Smooth muscle cell (in vitro differentiated cells): ENCODE results near the gene MAML3. TPM values are rescaled to one million over a fixed set of nuclear protein-coding genes. Genes with fewer than 3 reads are reported as not detected.

ENCODE experiments used
- DNase-seq: peaks from one replicate; lab custom pipeline; 2025; ENCODE audit not compliant: unreplicated experiment; lab: John Stamatoyannopoulos, UW
- H2AFZ ChIP-seq: fragments of 200-600 bp; sonication (generic); 2 replicates; pipeline ENCODE4 v1.6.0; 2016; ENCODE audit warnings: antibody characterized with exemption, low read depth, mild to moderate bottlenecking
- H3F3A ChIP-seq: fragments of 200-600 bp; sonication (generic); 2 replicates; pipeline ENCODE4 v1.6.0; 2017; ENCODE audit warnings: antibody characterized with exemption, low read depth
- H3K27ac ChIP-seq: fragments of 200-600 bp; sonication (generic); 2 replicates; pipeline ENCODE4 v1.5.1; 2016; ENCODE audit warnings: low read depth, mild to moderate bottlenecking
- H3K27me3 ChIP-seq: fragments of 200-600 bp; sonication (generic); 2 replicates; pipeline ENCODE4 v1.6.1; 2016; ENCODE audit warnings: low read depth, mild to moderate bottlenecking
- H3K36me3 ChIP-seq: fragments of 200-600 bp; sonication (generic); 2 replicates; pipeline ENCODE4 v1.5.1; 2016; ENCODE audit warnings: low read depth
- H3K4me1 ChIP-seq: fragments of 200-600 bp; sonication (generic); 2 replicates; pipeline ENCODE4 v1.5.1; 2016; ENCODE audit warnings: low read depth
- H3K4me2 ChIP-seq: fragments of 200-600 bp; sonication (generic); 2 replicates; pipeline ENCODE4 v1.6.0; 2016; ENCODE audit warnings: mild to moderate bottlenecking
- H3K4me3 ChIP-seq: fragments of 200-600 bp; sonication (generic); 2 replicates; pipeline ENCODE4 v1.5.1; 2016; ENCODE audit warnings: mild to moderate bottlenecking
- H3K79me2 ChIP-seq: fragments of 200-600 bp; sonication (generic); 2 replicates; pipeline ENCODE4 v1.6.0; 2016; ENCODE audit warnings: low read depth, mild to moderate bottlenecking
- H3K9ac ChIP-seq: fragments of 200-600 bp; sonication (generic); 2 replicates; pipeline ENCODE4 v1.6.0; 2016; ENCODE audit warnings: low read depth
- H3K9me3 ChIP-seq: fragments of 200-600 bp; sonication (generic); replicated peaks from 2 replicates; pipeline ENCODE4 v1.5.1; 2016; ENCODE audit warnings: low read depth
- H4K20me1 ChIP-seq: fragments of 200-600 bp; sonication (generic); 2 replicates; pipeline ENCODE4 v1.6.0; 2016; ENCODE audit warnings: low read depth
- WGBS: methylation state at CpG from one replicate; pipeline ENCODE4 v1.1.7; 2016; ENCODE audit warnings: low lambda C conversion rate; 5-methylcytosine and 5-hydroxymethylcytosine counted together
- polyA plus RNA-seq: library from polyadenylated mRNA; unstranded; fragments of >200 nt; fragmentation: Nextera tagmentation; extraction: Ambion mirVana; gene quantifications from 2 replicates; pipeline ENCODE4 v1.2.1, GENCODE V29; 2016
- total RNA-seq: library from RNA; depleted of rRNA; stranded (reverse); fragments of >200 nt; gene quantifications from 2 replicates; pipeline ENCODE4 v1.2.3, GENCODE V29; 2014
- TF ChIP-seq, protein P1 (sequence below): fragments of 200-600 bp; sonication (generic); IDR thresholded peaks from 2 replicates; pipeline ENCODE4 v1.5.1; 2017; ENCODE audit warnings: borderline replicate concordance, mild to moderate bottlenecking, antibody characterized with exemption; ENCODE audit not compliant: insufficient read depth, poor library complexity, severe bottlenecking

The MAML3 gene
- total and polyA plus RNA-seq, 2 experiments from 2014 or later, result 4.9 to 12.6 TPM

DNA sequence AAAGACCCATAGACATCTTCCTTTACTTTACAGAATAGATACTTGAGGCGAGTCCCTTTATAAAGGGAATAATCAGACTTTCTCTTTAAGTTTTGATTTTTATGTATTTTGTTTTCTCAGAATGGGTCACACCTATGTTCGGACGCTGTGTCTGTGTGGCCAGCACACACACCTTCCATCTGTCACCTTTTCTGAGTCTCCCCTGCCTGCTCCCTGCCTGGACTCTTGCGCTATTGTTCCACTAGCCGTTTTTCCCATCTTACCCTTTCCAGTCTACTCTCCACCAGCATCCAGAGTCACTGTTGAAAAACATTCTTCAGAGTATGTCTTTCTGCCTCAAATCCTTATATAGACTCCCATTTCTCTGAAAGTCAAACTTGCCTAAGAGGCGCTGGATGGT, 236.1 kb downstream of the MAML3 start:
- TF ChIP-seq, protein P1, sequence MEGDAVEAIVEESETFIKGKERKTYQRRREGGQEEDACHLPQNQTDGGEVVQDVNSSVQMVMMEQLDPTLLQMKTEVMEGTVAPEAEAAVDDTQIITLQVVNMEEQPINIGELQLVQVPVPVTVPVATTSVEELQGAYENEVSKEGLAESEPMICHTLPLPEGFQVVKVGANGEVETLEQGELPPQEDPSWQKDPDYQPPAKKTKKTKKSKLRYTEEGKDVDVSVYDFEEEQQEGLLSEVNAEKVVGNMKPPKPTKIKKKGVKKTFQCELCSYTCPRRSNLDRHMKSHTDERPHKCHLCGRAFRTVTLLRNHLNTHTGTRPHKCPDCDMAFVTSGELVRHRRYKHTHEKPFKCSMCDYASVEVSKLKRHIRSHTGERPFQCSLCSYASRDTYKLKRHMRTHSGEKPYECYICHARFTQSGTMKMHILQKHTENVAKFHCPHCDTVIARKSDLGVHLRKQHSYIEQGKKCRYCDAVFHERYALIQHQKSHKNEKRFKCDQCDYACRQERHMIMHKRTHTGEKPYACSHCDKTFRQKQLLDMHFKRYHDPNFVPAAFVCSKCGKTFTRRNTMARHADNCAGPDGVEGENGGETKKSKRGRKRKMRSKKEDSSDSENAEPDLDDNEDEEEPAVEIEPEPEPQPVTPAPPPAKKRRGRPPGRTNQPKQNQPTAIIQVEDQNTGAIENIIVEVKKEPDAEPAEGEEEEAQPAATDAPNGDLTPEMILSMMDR, result no peak
- Histone ChIP-seq H3K79me2 (peaks cover 22% of the 10 kb centered on the region), H4K20me1 (peaks cover 47% of the 10 kb centered on the region), H3K27ac (peak overlapping the region; percentile 81), H3K4me3 (no peak overlapping the region), H3K9me3 (no peaks in the 10 kb centered on the region), H3K4me1 (peaks cover 50% of the 10 kb centered on the region), H3K9ac (no peak overlapping the region), H2AFZ (no peak overlapping the region), H3K36me3 (no peaks in the 10 kb centered on the region), H3F3A (peaks cover 19% of the 10 kb centered on the region), H3K4me2 (no peak overlapping the region), H3K27me3 (no peaks in the 10 kb centered on the region)
- 93% methylated on average over 6 of the region's 6 CpGs for WGBS
- no peak for DNase-seq

DNA sequence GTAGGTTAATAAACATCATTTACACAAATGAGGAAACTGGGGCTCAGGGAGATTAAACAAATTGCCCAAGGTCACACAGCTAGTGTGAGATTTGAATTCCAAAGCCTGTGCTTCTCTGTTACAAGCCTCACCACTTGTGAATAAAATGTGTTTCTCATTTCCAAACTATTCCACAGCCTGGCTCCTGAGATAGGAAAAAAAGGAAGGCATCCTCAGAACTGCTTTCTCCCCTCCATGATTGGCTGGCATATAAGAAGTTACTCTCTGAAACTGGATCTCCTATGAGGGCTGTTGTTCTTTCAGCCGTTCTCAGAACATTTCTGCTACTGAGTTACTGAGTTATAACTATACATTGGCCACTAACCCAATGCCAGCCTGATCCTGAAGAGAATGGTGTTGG, 237.9 kb downstream of the MAML3 start:
- Histone ChIP-seq H3K4me1 (peaks cover 38% of the 10 kb centered on the region), H3F3A (peaks cover 19% of the 10 kb centered on the region), H3K36me3 (no peaks in the 10 kb centered on the region), H2AFZ (no peak overlapping the region), H3K79me2 (peaks cover 27% of the 10 kb centered on the region), H3K9me3 (no peaks in the 10 kb centered on the region), H3K4me3 (no peak overlapping the region), H3K27me3 (no peaks in the 10 kb centered on the region), H3K9ac (no peak overlapping the region), H3K27ac (no peak overlapping the region), H3K4me2 (no peak overlapping the region), H4K20me1 (peaks cover 43% of the 10 kb centered on the region)
- TF ChIP-seq, protein P1, result no peak
- no peak for DNase-seq
- WGBS, result 67% methylated on average over 1 of the region's 1 CpG

DNA sequence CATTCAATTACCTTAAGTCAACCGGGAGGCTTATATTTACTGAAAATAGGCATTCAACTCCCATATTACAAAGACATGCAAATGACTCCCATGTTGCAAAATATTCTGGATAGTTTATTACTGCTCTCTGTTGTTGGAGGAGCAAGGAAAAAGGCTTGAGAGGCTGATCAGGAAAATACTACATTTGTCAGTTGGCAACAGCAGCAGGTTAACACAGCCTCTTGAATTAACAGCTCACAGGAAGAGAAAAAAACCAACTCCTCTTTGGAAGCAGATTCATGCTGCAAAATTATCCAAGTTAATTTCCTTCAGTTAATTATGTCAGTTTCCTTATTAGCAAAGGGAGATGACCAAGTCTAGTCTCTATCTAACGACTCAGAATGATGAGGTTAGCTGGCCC, 238.9 kb downstream of the MAML3 start:
- H3K9me3 ChIP-seq, result no peaks in the 10 kb centered on the region
- no peak for DNase-seq
- H3K27ac ChIP-seq, result no peak overlapping the region
- H3K36me3 ChIP-seq, result no peaks in the 10 kb centered on the region
- peaks cover 28% of the 10 kb centered on the region for H3K4me1 ChIP-seq
- peaks cover 15% of the 10 kb centered on the region for H3F3A ChIP-seq
- no peak overlapping the region for H2AFZ ChIP-seq
- 91% methylated on average over 2 of the region's 2 CpGs for WGBS
- peaks cover 37% of the 10 kb centered on the region for H3K79me2 ChIP-seq
- TF ChIP-seq, protein P1, result no peak
- H3K4me2 ChIP-seq, result no peak overlapping the region
- H3K9ac ChIP-seq, result no peak overlapping the region
- H3K4me3 ChIP-seq, result no peak overlapping the region
- H4K20me1 ChIP-seq, result peaks cover 33% of the 10 kb centered on the region
- no peaks in the 10 kb centered on the region for H3K27me3 ChIP-seq

DNA sequence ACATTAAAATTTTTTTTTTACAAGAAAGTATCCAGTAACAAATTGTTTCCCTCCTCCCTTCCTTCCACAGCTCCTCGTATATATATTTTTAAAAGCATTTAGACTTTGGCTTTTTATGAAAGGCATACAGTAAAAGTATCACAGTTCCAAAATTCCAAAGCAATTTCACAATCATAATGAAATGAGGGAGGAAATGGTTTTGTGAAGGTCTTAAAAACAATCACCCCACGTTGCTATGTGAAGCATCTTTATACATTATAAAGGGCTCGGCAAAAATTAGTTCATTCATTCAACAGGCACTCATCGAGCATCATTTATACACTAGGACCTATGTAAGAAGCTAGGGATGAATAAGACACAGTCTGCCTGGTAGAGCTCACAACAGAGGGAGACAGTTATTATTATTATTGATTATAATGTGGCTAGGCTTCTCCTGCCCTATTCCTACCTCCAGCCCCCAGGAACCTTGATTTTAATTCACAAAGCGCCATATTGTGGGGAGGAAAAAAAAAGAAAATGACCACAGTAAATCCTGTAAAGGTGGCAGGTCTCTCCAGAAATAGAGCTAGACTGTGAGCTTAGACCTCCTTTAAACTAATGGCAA, 239.9 kb downstream of the MAML3 start:
- Histone ChIP-seq H3K36me3 (no peaks in the 10 kb centered on the region), H3K27me3 (no peaks in the 10 kb centered on the region), H3K4me2 (peak overlapping the region; percentile 78), H4K20me1 (peaks cover 29% of the 10 kb centered on the region), H3K4me3 (no peak overlapping the region), H3F3A (peaks cover 14% of the 10 kb centered on the region), H3K9me3 (no peaks in the 10 kb centered on the region), H3K79me2 (peaks cover 38% of the 10 kb centered on the region), H3K27ac (peak overlapping the region; percentile 64), H3K4me1 (peaks cover 19% of the 10 kb centered on the region), H2AFZ (no peak overlapping the region), H3K9ac (peak overlapping the region; percentile 15)
- DNase-seq, result no peak
- WGBS, result 53% methylated on average over 5 of the region's 5 CpGs
- TF ChIP-seq, protein P1, result no peak
